Mesenchymal stem cell (in vitro differentiated cells and primary cell): Measurements from ENCODE around the gene MC1R.

Source experiments
- DNase-seq: peaks from one replicate; pipeline ENCODE4 v3.0.0-alpha.2; 2013
- H2AFZ ChIP-seq: one replicate; pipeline ENCODE4 v1.6.1; 2013; ENCODE audit warnings: low read depth, mild to moderate bottlenecking, control low read depth, inconsistent platforms, low read length, moderate library complexity
- H2AK5ac ChIP-seq: 2 replicates; pipeline ENCODE4 v1.6.1; 2013; ENCODE audit warnings: low read length, moderate library complexity, mild to moderate bottlenecking, inconsistent platforms; ENCODE audit not compliant: severe bottlenecking
- H2BK120ac ChIP-seq: one replicate; pipeline ENCODE4 v1.6.1; 2013; ENCODE audit warnings: low read depth, mild to moderate bottlenecking, inconsistent platforms, low read length, moderate library complexity
- H2BK12ac ChIP-seq, 2 experiments: one replicate each; pipeline ENCODE4 v1.6.1; 2013; ENCODE audit warnings: inconsistent platforms in 2 of 2, low read length in 2 of 2, mild to moderate bottlenecking in 2 of 2, moderate library complexity in 2 of 2, control low read depth in 1 of 2
- H2BK15ac ChIP-seq: one replicate; pipeline ENCODE4 v1.6.1; 2013; ENCODE audit warnings: mild to moderate bottlenecking, low read depth, inconsistent platforms; ENCODE audit not compliant: poor library complexity, severe bottlenecking
- H2BK5ac ChIP-seq: 2 replicates; pipeline ENCODE4 v1.6.1; 2013; ENCODE audit warnings: low read depth, mild to moderate bottlenecking, low read length, control low read depth, inconsistent platforms; ENCODE audit not compliant: poor library complexity, severe bottlenecking
- H3K14ac ChIP-seq, 2 experiments: one replicate each; pipeline ENCODE4 v1.6.1; 2013; ENCODE audit warnings: inconsistent platforms in 2 of 2, low read length in 2 of 2, control low read depth in 1 of 2, mild to moderate bottlenecking in 1 of 2, moderate library complexity in 1 of 2
- H3K18ac ChIP-seq, 2 experiments: one replicate each; pipeline ENCODE4 v1.6.1; 2013; ENCODE audit warnings: inconsistent platforms in 2 of 2, low read length in 2 of 2, control low read depth in 1 of 2, low read depth in 1 of 2, mild to moderate bottlenecking in 1 of 2
- H3K23ac ChIP-seq, 2 experiments: one replicate each; pipeline ENCODE4 v1.6.1; 2013; ENCODE audit warnings: inconsistent platforms in 2 of 2, low read length in 2 of 2, mild to moderate bottlenecking in 2 of 2, moderate library complexity in 2 of 2, control low read depth in 1 of 2
- H3K27ac ChIP-seq: 2 replicates; pipeline ENCODE4 v1.5.1; 2013; ENCODE audit warnings: mild to moderate bottlenecking, moderate library complexity, low read length, control low read depth, inconsistent platforms; ENCODE audit not compliant: poor library complexity, severe bottlenecking
- H3K27me3 ChIP-seq, 2 experiments: 2 replicates each; pipeline versions ENCODE4 v1.6.1 to v1.7.0; 2013; ENCODE audit warnings: low read length in 2 of 2, mild to moderate bottlenecking in 2 of 2, moderate library complexity in 2 of 2, control low read depth in 1 of 2, inconsistent platforms in 1 of 2; ENCODE audit not compliant: control insufficient read depth in 1 of 2, insufficient read depth in 1 of 2
- H3K36me3 ChIP-seq, 2 experiments: 2 replicates each; pipeline versions ENCODE4 v1.6.1 to v1.7.0; 2013; ENCODE audit warnings: low read length in 2 of 2, control low read depth in 1 of 2, inconsistent platforms in 1 of 2, low read depth in 1 of 2, mild to moderate bottlenecking in 1 of 2; ENCODE audit not compliant: insufficient read depth in 2 of 2, control insufficient read depth in 1 of 2
- H3K4ac ChIP-seq, 2 experiments: one replicate each; pipeline ENCODE4 v1.6.1; 2013; ENCODE audit warnings: inconsistent platforms in 2 of 2, low read length in 2 of 2, mild to moderate bottlenecking in 2 of 2, moderate library complexity in 2 of 2, control low read depth in 1 of 2, low read depth in 1 of 2
- H3K4me1 ChIP-seq: 2 replicates; pipeline ENCODE4 v1.6.1; 2013; ENCODE audit warnings: low read depth, low read length, control low read depth; ENCODE audit not compliant: control insufficient read depth, insufficient read depth
- H3K4me2 ChIP-seq: 2 replicates; pipeline ENCODE4 v1.6.1; 2013; ENCODE audit warnings: low read length, mild to moderate bottlenecking, inconsistent platforms; ENCODE audit not compliant: poor library complexity, severe bottlenecking
- H3K4me3 ChIP-seq, 2 experiments: 2 replicates each; pipeline versions ENCODE4 v1.5.1 to v1.7.0; 2013; ENCODE audit warnings: low read length in 2 of 2, mild to moderate bottlenecking in 2 of 2, control low read depth in 1 of 2, low read depth in 1 of 2; ENCODE audit not compliant: insufficient read depth in 1 of 2
- H3K79me1 ChIP-seq: replicated peaks from 2 replicates; pipeline ENCODE4 v1.6.1; 2013; ENCODE audit warnings: mild to moderate bottlenecking, control low read depth, low read length, inconsistent platforms; ENCODE audit not compliant: poor library complexity, severe bottlenecking
- H3K9ac ChIP-seq: 2 replicates; pipeline ENCODE4 v1.7.0; 2013; ENCODE audit warnings: mild to moderate bottlenecking, low read length, moderate library complexity
- H3K9me3 ChIP-seq: 2 replicates; pipeline ENCODE4 v1.7.0; 2013; ENCODE audit warnings: mild to moderate bottlenecking, low read length; ENCODE audit not compliant: control insufficient read depth
- H4K8ac ChIP-seq: one replicate; pipeline ENCODE4 v1.6.1; 2013; ENCODE audit warnings: inconsistent platforms, mild to moderate bottlenecking, low read length, moderate library complexity
- H4K91ac ChIP-seq: one replicate; pipeline ENCODE4 v1.6.1; 2013; ENCODE audit warnings: mild to moderate bottlenecking, low read length, inconsistent platforms
- WGBS: methylation state at CpG from one replicate; pipeline ENCODE4 v1.1.7; 2013; ENCODE audit warnings: mixed read lengths; 5-methylcytosine and 5-hydroxymethylcytosine counted together

MC1R gene

GRCh38 chr16:89945654-89946053 is 27.0 kb downstream of the MC1R start:
- no peak overlapping the region for H2BK120ac ChIP-seq
- no peak overlapping the region for H3K4me3 ChIP-seq
- no peak overlapping the region for H3K23ac ChIP-seq
- no peak overlapping the region for H3K9ac ChIP-seq
- no peak overlapping the region for H3K14ac ChIP-seq
- H3K18ac ChIP-seq, result no peak overlapping the region
- no peak overlapping the region for H2AK5ac ChIP-seq
- no peak overlapping the region for H3K27ac ChIP-seq
- no peak overlapping the region for H4K91ac ChIP-seq
- WGBS, result 80% methylated on average over 5 of the region's 7 CpGs
- no peak overlapping the region for H4K8ac ChIP-seq
- H2AFZ ChIP-seq, result no peak overlapping the region
- H3K79me1 ChIP-seq, result peaks cover 8% of the 10 kb centered on the region
- DNase-seq, result no peak
- H3K4me2 ChIP-seq, result no peak overlapping the region
- H3K36me3 ChIP-seq, result peaks cover 0 to 3% of the 10 kb centered on the region in 2 experiments
- H2BK5ac ChIP-seq, result no peak overlapping the region
- no peak overlapping the region for H2BK12ac ChIP-seq
- H3K4me1 ChIP-seq, result peaks cover 14% of the 10 kb centered on the region
- H3K27me3 ChIP-seq, result peaks cover 0 to 9% of the 10 kb centered on the region in 2 experiments
- no peak overlapping the region for H2BK15ac ChIP-seq
- H3K4ac ChIP-seq, result no peak overlapping the region
- H3K9me3 ChIP-seq, result no peaks in the 10 kb centered on the region

DNA sequence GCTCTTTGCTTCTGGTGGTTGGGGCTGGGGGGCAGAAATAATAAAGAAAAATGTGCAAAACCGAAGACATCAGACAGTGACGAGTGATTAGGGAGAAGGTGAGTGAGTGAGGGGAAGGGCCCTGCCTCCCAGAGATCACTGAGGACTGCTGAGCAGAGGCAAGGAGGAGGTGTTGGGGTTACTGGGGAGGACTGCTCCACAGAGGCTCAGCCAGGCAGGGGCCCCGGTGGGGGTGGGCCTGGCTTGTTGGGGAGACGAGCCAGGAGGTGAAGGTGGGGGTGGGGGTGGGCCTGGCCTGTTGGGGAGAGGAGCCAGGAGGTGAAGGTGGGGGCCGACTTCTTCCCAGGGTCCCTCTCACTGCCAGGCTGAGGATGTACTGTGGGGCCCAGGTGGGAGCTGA is 27.9 kb downstream of the MC1R start:
- no peak overlapping the region for H3K4me3 ChIP-seq
- H4K91ac ChIP-seq, result no peak overlapping the region
- H3K14ac ChIP-seq, result no peak overlapping the region
- no peak overlapping the region for H2BK12ac ChIP-seq
- H2AK5ac ChIP-seq, result no peak overlapping the region
- peaks cover 0 to 3% of the 10 kb centered on the region in 2 experiments for H3K36me3 ChIP-seq
- WGBS, result 76% methylated on average over 5 of the region's 5 CpGs
- H2BK15ac ChIP-seq, result no peak overlapping the region
- no peak overlapping the region for H3K18ac ChIP-seq
- peaks cover 0 to 9% of the 10 kb centered on the region in 2 experiments for H3K27me3 ChIP-seq
- no peak overlapping the region for H3K27ac ChIP-seq
- H4K8ac ChIP-seq, result no peak overlapping the region
- no peak overlapping the region for H2BK5ac ChIP-seq
- H3K4me2 ChIP-seq, result no peak overlapping the region
- no peak overlapping the region for H3K23ac ChIP-seq
- no peaks in the 10 kb centered on the region for H3K9me3 ChIP-seq
- H3K4me1 ChIP-seq, result peaks cover 14% of the 10 kb centered on the region
- H2BK120ac ChIP-seq, result no peak overlapping the region
- H2AFZ ChIP-seq, result no peak overlapping the region
- DNase-seq, result no peak
- no peak overlapping the region for H3K9ac ChIP-seq
- H3K4ac ChIP-seq, result no peak overlapping the region
- H3K79me1 ChIP-seq, result peaks cover 8% of the 10 kb centered on the region

DNA sequence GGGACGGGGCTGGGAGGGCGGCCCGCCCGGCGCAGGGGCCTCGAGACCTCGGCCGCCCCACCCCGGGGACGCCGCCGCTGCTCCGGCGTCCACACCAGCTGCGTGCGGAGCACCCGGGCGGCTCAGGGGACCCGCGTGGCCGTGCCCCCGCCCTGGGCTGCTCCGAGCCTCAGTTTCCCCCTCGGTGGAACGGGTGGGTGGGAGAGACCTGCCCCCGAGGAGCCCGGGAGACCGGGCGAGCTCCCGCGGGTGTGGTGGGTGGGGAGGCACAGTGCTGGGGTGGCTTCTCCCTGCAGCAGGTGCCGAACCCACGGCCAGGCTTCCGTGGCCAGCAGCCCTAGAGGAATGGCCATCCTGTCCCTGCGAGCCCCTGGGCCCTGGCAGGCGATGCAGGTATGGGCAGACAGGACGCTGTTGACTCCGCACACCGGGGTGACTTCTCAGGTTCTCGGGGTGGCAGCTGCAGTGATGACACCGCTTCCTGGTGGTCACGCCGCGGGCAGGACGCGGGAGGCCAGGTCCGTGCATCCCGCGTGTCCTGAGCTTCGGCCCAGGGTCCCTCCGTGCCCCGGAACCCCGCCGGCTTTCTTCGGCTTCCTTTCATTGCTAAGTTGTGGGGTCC is 30.6 kb downstream of the MC1R start:
- Histone ChIP-seq H2BK120ac (no peak overlapping the region), H2BK5ac (no peak overlapping the region), H3K4me3 (peak overlapping the region; percentile 69 to 84), H2BK12ac (peak overlapping the region in 1 of 2 experiments; percentile 0), H3K9ac (peak overlapping the region; percentile 77), H4K8ac (peak overlapping the region; percentile 63), H3K18ac (no peak overlapping the region), H3K23ac (peak overlapping the region in 1 of 2 experiments; percentile 34), H2BK15ac (no peak overlapping the region), H3K27ac (no peak overlapping the region), H2AK5ac (no peak overlapping the region), H3K27me3 (peaks cover 0 to 9% of the 10 kb centered on the region in 2 experiments), H3K4me2 (peak overlapping the region; percentile 93), H3K4me1 (peaks cover 15% of the 10 kb centered on the region), H4K91ac (peak overlapping the region; percentile 25), H3K36me3 (peaks cover under 1 to 13% of the 10 kb centered on the region in 2 experiments), H2AFZ (no peak overlapping the region), H3K9me3 (no peaks in the 10 kb centered on the region), H3K4ac (peak overlapping the region in 1 of 2 experiments; percentile 81), H3K14ac (no peak overlapping the region), H3K79me1 (peaks cover 29% of the 10 kb centered on the region)
- WGBS, result 28% methylated on average over 42 of the region's 55 CpGs
- no peak for DNase-seq

GRCh38 chr16:89949756-89950155 is 31.1 kb downstream of the MC1R start:
- Histone ChIP-seq H3K14ac (no peak overlapping the region), H3K4me1 (peaks cover 16% of the 10 kb centered on the region), H3K27ac (no peak overlapping the region), H2BK15ac (no peak overlapping the region), H3K4me3 (peak overlapping the region; percentile 69 to 84), H4K91ac (no peak overlapping the region), H3K4me2 (peak overlapping the region; percentile 93), H3K36me3 (peaks cover 5 to 18% of the 10 kb centered on the region in 2 experiments), H3K18ac (no peak overlapping the region), H3K9ac (peak overlapping the region; percentile 77), H3K9me3 (no peaks in the 10 kb centered on the region), H3K23ac (peak overlapping the region in 1 of 2 experiments; percentile 35), H2BK120ac (no peak overlapping the region), H3K27me3 (peaks cover 0 to 7% of the 10 kb centered on the region in 2 experiments), H2AFZ (no peak overlapping the region), H3K79me1 (peaks cover 34% of the 10 kb centered on the region), H2BK12ac (no peak overlapping the region), H3K4ac (no peak overlapping the region), H2BK5ac (no peak overlapping the region), H2AK5ac (no peak overlapping the region), H4K8ac (no peak overlapping the region)
- no peak for DNase-seq
- WGBS, result 96% methylated on average over 12 of the region's 12 CpGs
